WTC11 (cell line): ENCODE measurements around the gene RNF31. TPM values are rescaled to one million over a fixed set of nuclear protein-coding genes. Genes with fewer than 3 reads are reported as not detected.
A peak's percentile ranks its signal among the peaks of the same experiment; 100 is the strongest.

Experiments
- ATAC-seq: fragments of 200-7000 bp; cut with Tn5 transposase; 2 replicates; pipeline ENCODE4 v1.10.0; 2021; ENCODE audit warnings: mild to moderate bottlenecking, moderate library complexity
- CTCF ChIA-PET: fragments of 300-600 bp; sonication (Branson Sonifier 250); formaldehyde crosslinking; loops from one replicate; lab custom pipeline; 2021; ENCODE audit warnings: antibody characterized with exemption; lab: Charles Lee
- POLR2A ChIA-PET: fragments of 350-600 bp; sonication (Branson Sonifier 250); formaldehyde crosslinking; loops from one replicate; lab custom pipeline; 2021; ENCODE audit warnings: antibody characterized with exemption; lab: Charles Lee
- DNase-seq: peaks from one replicate; pipeline ENCODE4 v3.0.0; 2021; ENCODE audit warnings: low spot score
- H3K27ac Mint-ChIP-seq: 2 replicates; pipeline ENCODE4 v1.8.0; 2021; ENCODE audit warnings: mixed read lengths
- H3K27me3 Mint-ChIP-seq: 2 replicates; pipeline ENCODE4 v1.8.0; 2021; ENCODE audit warnings: low read depth, mild to moderate bottlenecking, moderate library complexity, mixed read lengths
- H3K36me3 Mint-ChIP-seq: 2 replicates; pipeline ENCODE4 v1.8.0; 2021; ENCODE audit warnings: mixed read lengths
- H3K4me1 Mint-ChIP-seq: 2 replicates; pipeline ENCODE4 v1.8.0; 2022; ENCODE audit warnings: mixed read lengths
- H3K4me3 Mint-ChIP-seq: 2 replicates; pipeline ENCODE4 v1.8.0; 2021; ENCODE audit warnings: mild to moderate bottlenecking, moderate library complexity, mixed read lengths
- H3K9me3 Mint-ChIP-seq: 2 replicates; pipeline ENCODE4 v1.8.0; 2021; ENCODE audit warnings: mixed read lengths
- E2F4 ChIP-seq: sonication (generic); formaldehyde crosslinking; IDR thresholded peaks from 2 replicates; pipeline ENCODE4 v1.8.1; 2022; ENCODE audit warnings: low read depth, mild to moderate bottlenecking, moderate library complexity, missing genetic modification reagents, borderline replicate concordance
- ELF4 ChIP-seq: sonication (generic); formaldehyde crosslinking; IDR thresholded peaks from 2 replicates; pipeline ENCODE4 v1.8.1; 2022; ENCODE audit warnings: low read depth, mild to moderate bottlenecking, moderate library complexity, missing genetic modification reagents
- FOXJ3 ChIP-seq: sonication (generic); formaldehyde crosslinking; IDR thresholded peaks from 2 replicates; pipeline ENCODE4 v1.9.0; 2021; ENCODE audit warnings: missing genetic modification reagents, mild to moderate bottlenecking, borderline replicate concordance
- GABPB1 ChIP-seq: sonication (generic); formaldehyde crosslinking; IDR thresholded peaks from 2 replicates; pipeline ENCODE4 v1.8.1; 2023; ENCODE audit warnings: mild to moderate bottlenecking, missing genetic modification reagents
- GTF2I ChIP-seq: fragments of 250-450 bp; sonication (Bioruptor Pico); conservative IDR thresholded peaks from 2 replicates; pipeline ENCODE4 v1.4.0; 2021; ENCODE audit warnings: mild to moderate bottlenecking
- HMGA2 ChIP-seq: fragments of 250-450 bp; sonication (Bioruptor Pico); IDR thresholded peaks from 2 replicates; pipeline ENCODE4 v1.4.0; 2021; ENCODE audit warnings: mild to moderate bottlenecking, moderate library complexity
- HMGXB4 ChIP-seq: sonication (generic); formaldehyde crosslinking; IDR thresholded peaks from 2 replicates; pipeline ENCODE4 v1.8.1; 2023; ENCODE audit warnings: mild to moderate bottlenecking, moderate library complexity, missing genetic modification reagents
- IRF1 ChIP-seq: sonication (generic); formaldehyde crosslinking; IDR thresholded peaks from 2 replicates; pipeline ENCODE4 v1.8.0; 2023; ENCODE audit warnings: missing genetic modification reagents
- IRF2 ChIP-seq: sonication (generic); formaldehyde crosslinking; IDR thresholded peaks from 2 replicates; pipeline ENCODE4 v1.8.0; 2022; ENCODE audit warnings: low read depth, missing genetic modification reagents, borderline replicate concordance
- JAZF1 ChIP-seq: fragments of 250-450 bp; sonication (Bioruptor Pico); IDR thresholded peaks from 2 replicates; pipeline ENCODE4 v1.9.0; 2021; ENCODE audit warnings: moderate library complexity, mild to moderate bottlenecking, inconsistent platforms
- MAX ChIP-seq: sonication (generic); formaldehyde crosslinking; IDR thresholded peaks from 2 replicates; pipeline ENCODE4 v1.8.0; 2022; ENCODE audit warnings: mild to moderate bottlenecking, missing genetic modification reagents
- MLX ChIP-seq: sonication (generic); formaldehyde crosslinking; IDR thresholded peaks from 2 replicates; pipeline ENCODE4 v1.8.1; 2023; ENCODE audit warnings: mild to moderate bottlenecking, missing genetic modification reagents, moderate library complexity
- MXD4 ChIP-seq: fragments of 250-450 bp; sonication (Bioruptor Pico); IDR thresholded peaks from 2 replicates; pipeline ENCODE4 v1.8.0; 2021; ENCODE audit warnings: mild to moderate bottlenecking, moderate library complexity, borderline replicate concordance
- MYBL2 ChIP-seq: sonication (generic); formaldehyde crosslinking; IDR thresholded peaks from 2 replicates; pipeline ENCODE4 v1.8.1; 2023; ENCODE audit warnings: mild to moderate bottlenecking, moderate library complexity, missing genetic modification reagents
- NR2C2 ChIP-seq: sonication (generic); formaldehyde crosslinking; IDR thresholded peaks from 2 replicates; pipeline ENCODE4 v1.8.0; 2022; ENCODE audit warnings: mild to moderate bottlenecking, missing genetic modification reagents
- PREB ChIP-seq: sonication (generic); formaldehyde crosslinking; IDR thresholded peaks from 2 replicates; pipeline ENCODE4 v1.8.1; 2022; ENCODE audit warnings: mild to moderate bottlenecking, missing genetic modification reagents, moderate library complexity, borderline replicate concordance
- PRRX2 ChIP-seq: fragments of 250-450 bp; sonication (Bioruptor Pico); IDR thresholded peaks from 2 replicates; pipeline ENCODE4 v1.8.0; 2021; ENCODE audit warnings: mild to moderate bottlenecking
- SOX15 ChIP-seq: fragments of 250-450 bp; sonication (Bioruptor Pico); IDR thresholded peaks from 2 replicates; pipeline ENCODE4 v1.9.0; 2021; ENCODE audit warnings: mild to moderate bottlenecking
- SP1 ChIP-seq: sonication (generic); formaldehyde crosslinking; conservative IDR thresholded peaks from 2 replicates; pipeline ENCODE4 v1.8.1; 2022; ENCODE audit warnings: missing genetic modification reagents
- TCF7 ChIP-seq: sonication (generic); formaldehyde crosslinking; IDR thresholded peaks from 2 replicates; pipeline ENCODE4 v1.8.0; 2022; ENCODE audit warnings: mild to moderate bottlenecking, low read depth, missing genetic modification reagents, moderate library complexity
- TEAD4 ChIP-seq: sonication (generic); formaldehyde crosslinking; IDR thresholded peaks from 2 replicates; pipeline ENCODE4 v1.8.0; 2022; ENCODE audit warnings: mild to moderate bottlenecking, missing genetic modification reagents
- ZBTB21 ChIP-seq: sonication (generic); formaldehyde crosslinking; IDR thresholded peaks from 2 replicates; pipeline ENCODE4 v1.8.1; 2023; ENCODE audit warnings: mild to moderate bottlenecking, missing genetic modification reagents, borderline replicate concordance
- ZBTB43 ChIP-seq: sonication (generic); formaldehyde crosslinking; IDR thresholded peaks from 2 replicates; pipeline ENCODE4 v1.8.1; 2023; ENCODE audit warnings: mild to moderate bottlenecking, missing genetic modification reagents
- ZNF396 ChIP-seq: fragments of 250-450 bp; sonication (Bioruptor Pico); IDR thresholded peaks from 2 replicates; pipeline ENCODE4 v1.8.0; 2021; ENCODE audit warnings: mild to moderate bottlenecking, moderate library complexity, borderline replicate concordance
- ZNF671 ChIP-seq: fragments of 250-450 bp; sonication (Bioruptor Pico); IDR thresholded peaks from 2 replicates; pipeline ENCODE4 v1.8.0; 2021; ENCODE audit warnings: mild to moderate bottlenecking
- total RNA-seq: library from RNA; stranded (reverse); gene quantifications from 3 replicates; pipeline ENCODE4 v1.2.3, GENCODE V29; 2021

The RNF31 gene
- total RNA-seq, 1 experiment from 2014 or later = 86.2 TPM

GRCh38 chr14:24160850-24161804, 13.8 kb downstream of the RNF31 start, which contains the start of gene IRF9 (continued):
- TF ChIP-seq PRRX2 (peak; percentile 62), ELF4 (CRISPR knock-in tag) (no peak), GABPB1 (peak; percentile 96), GTF2I (CRISPR knock-in tag) (no peak), E2F4 (CRISPR knock-in tag) (no peak), MAX (CRISPR knock-in tag) (peak; percentile 50; the same call in 1 of the 2 replicates)
- TF ChIP-seq, all 79 proteins: peak for 10

- DNase-seq = no peak
- Mint-ChIP-seq H3K27ac (no peak overlapping the region), H3K4me1 (peaks cover 13% of the 10 kb centered on the region), H3K27me3 (no peaks in the 10 kb centered on the region), H3K36me3 (peaks cover 27% of the 10 kb centered on the region), H3K9me3 (no peaks in the 10 kb centered on the region), H3K4me3 (peak overlapping the region; percentile 70; the same call in 1 of the 2 replicates)
- CTCF ChIA-PET = interaction anchor here (1.0 to 2.7 kb wide), 15 partner anchors 11 to 269 kb away, joined by 3 to 55 read pairs (median 7); partner anchors contain the start of genes CHMP4A, CIDEB, DCAF11 and IPO4
- POLR2A ChIA-PET = interaction anchor here (1.3 to 2.2 kb wide), 4 partner anchors 15 to 80 kb away, joined by 4 to 10 read pairs (median 6); partner anchors contain the start of genes CHMP4A, IPO4, PSME2 and RNF31
- TF ChIP-seq HMGA2 (CRISPR knock-in tag) = no peak
- TF ChIP-seq GABPB1 = no peak
- no peak for TF ChIP-seq TCF7
- no peak for TF ChIP-seq ZBTB43 (CRISPR knock-in tag)
- no peak for TF ChIP-seq ZBTB21 (CRISPR knock-in tag)
- no peak for TF ChIP-seq MXD4 (CRISPR knock-in tag)
- no peak for TF ChIP-seq ZNF396 (CRISPR knock-in tag)
- TF ChIP-seq MLX (CRISPR knock-in tag) = no peak
- TF ChIP-seq SP1 (CRISPR knock-in tag) = no peak
- no peak for TF ChIP-seq JAZF1 (CRISPR knock-in tag)
- no peak for TF ChIP-seq MYBL2 (CRISPR knock-in tag)
- no peak for TF ChIP-seq FOXJ3 (CRISPR knock-in tag)
- no peak for ATAC-seq
These were observed 14.8 kb downstream of the RNF31 start for GRCh38 chr14:24162093-24162492.

- Mint-ChIP-seq H3K4me3 (no peak overlapping the region), H3K27ac (no peak overlapping the region), H3K36me3 (peaks cover 13% of the 10 kb centered on the region), H3K4me1 (peaks cover 13% of the 10 kb centered on the region), H3K27me3 (no peaks in the 10 kb centered on the region), H3K9me3 (no peaks in the 10 kb centered on the region)
- ATAC-seq (no peak), DNase-seq (no peak)
- POLR2A ChIA-PET = no interaction called here
- CTCF ChIA-PET = interaction anchor here (0.8 to 1.2 kb wide), 2 partner anchors 56 to 106 kb away, joined by 3 read pairs; no protein-coding TSS in a partner anchor
- TF ChIP-seq SOX15 (CRISPR knock-in tag) (no peak), MYBL2 (CRISPR knock-in tag) (no peak), IRF1 (CRISPR knock-in tag) (no peak), TEAD4 (CRISPR knock-in tag) (no peak), PRRX2 (no peak), NR2C2 (CRISPR knock-in tag) (no peak), PREB (no peak), ZNF671 (no peak), ZBTB21 (CRISPR knock-in tag) (no peak), IRF2 (no peak), MAX (CRISPR knock-in tag) (no peak), HMGXB4 (CRISPR knock-in tag) (no peak)
These were observed 17.3 kb downstream of the RNF31 start for GRCh38 chr14:24164518-24164991.
